Activated CD4-positive, alpha-beta T cell treated with anti-CD3 and anti-CD28 coated beads, Interleukin-2, Interleukin-4, amounts not matched to agents 100 ng/mL and 50 ng/mL, durations not matched to agents 16 hours and 8 hours (primary cell): ENCODE results near the gene ANKRD36C.
A peak's percentile ranks its signal among the peaks of the same experiment; 100 is the strongest.
"Not testable (repeated sequence)": the region's sequence is repeated elsewhere in the genome, so short reads cannot be mapped to it uniquely, and the experiment has no call there.

Experiments
- DNase-seq: peaks from one replicate; pipeline ENCODE4 v3.0.0-alpha.2; 2020; ENCODE audit warnings: low spot score

ANKRD36C gene

DNA sequence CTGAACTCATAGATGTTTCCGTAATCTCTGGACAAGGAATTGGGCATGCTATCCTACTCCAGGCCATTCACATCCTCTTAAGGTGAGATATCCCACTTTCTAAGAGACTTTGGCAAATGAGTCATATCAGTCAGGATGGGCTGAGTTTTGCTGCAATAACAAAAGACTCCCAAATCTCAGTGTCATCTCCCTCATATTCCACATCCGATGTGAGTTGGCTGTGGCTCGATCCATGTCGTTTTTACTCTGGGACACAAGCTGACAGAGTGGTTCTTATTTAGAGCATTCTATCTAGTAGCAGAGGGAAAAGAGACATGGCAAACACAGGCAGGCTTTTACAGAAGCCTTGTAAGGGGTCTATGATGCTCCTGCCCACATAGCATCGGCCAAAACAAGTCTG, 14.6 kb upstream of the ANKRD36C start:
- not testable (repeated sequence) for DNase-seq

DNA sequence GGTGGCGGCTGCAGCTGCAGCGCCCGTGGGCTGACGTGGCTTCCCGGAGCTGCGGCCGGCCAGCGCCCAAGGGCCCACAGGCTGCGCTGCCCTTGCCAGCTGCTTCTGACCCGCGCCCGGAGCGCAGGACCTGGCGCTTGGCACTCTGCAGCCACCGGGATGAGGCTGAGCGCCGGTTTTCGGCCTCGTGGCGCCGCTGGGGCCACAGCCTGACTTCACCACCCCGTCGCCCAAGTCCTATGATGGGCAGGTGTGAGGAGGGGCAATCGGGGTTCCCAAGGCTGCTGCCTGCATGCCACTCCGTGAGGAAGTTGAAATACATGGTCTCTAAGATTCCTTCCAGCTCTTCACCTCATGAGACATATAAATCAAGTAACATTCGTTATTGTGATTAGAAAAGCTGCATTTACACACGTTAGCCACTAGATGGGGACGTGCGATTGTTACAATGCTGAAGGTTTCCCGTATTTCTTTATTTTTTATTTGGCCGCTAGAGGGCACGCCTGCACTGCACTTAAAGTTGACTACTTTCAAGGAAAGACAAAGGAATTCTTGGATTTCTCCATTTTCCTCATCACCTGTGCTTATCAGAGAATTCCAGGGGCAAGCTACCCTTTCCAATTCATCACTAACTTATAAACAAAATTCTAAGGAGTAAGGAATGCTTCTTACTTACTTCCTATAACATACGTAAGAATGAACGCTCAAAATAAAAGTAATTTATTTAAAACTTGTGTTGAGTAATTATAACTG, 1.1 kb upstream of the ANKRD36C start:
- peak; percentile 66 for DNase-seq

GRCh38 chr2:95992102-95992501, 478 bp upstream of the ANKRD36C start:
- peak; percentile 19 for DNase-seq

GRCh38 chr2:95990884-95991283, 740 bp downstream of the ANKRD36C start:
- DNase-seq = not testable (repeated sequence)

GRCh38 chr2:95951662-95952061, 40.0 kb downstream of the ANKRD36C start:
- DNase-seq = not testable (repeated sequence)

DNA sequence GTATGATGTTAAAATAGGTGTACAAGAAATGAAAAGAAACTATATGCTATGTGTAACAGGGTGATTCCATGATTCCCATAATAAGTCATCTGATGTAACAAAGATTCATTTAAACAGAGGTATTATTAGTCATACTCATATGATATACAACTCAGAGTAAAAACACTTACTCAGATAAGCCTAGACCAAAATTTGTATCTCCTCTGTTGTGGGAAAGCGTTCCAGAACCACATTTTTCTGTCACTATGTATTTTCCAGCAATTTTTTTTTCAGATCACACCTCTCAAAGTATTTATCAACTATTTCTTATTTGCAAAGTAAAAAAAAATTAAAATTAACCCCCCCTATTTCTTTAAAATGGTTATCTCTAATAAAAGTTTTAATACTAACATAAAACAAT, 43.6 kb downstream of the ANKRD36C start:
- not testable (repeated sequence) for DNase-seq

DNA sequence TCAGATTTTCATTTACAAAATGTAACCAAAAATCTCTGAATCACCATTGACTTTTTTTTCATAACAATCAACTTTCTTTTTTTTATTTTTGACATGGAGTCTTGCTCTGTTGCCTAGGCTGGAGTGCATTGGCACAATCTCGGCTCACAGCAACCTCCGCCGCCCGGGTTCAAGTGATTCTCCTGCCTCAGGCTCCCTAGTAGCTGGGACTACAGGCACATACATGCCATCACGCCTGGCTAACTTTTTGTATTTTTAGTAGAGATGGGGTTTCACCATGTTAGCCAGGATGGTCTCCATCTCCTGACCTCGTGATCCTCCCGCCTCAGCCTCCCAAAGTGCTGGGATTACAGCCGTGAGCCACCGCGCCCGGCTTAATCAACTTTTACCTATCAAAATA, 51.7 kb downstream of the ANKRD36C start:
- DNase-seq = not testable (repeated sequence)

- DNase-seq = not testable (repeated sequence)
Observed at GRCh38 chr2:95930740-95931139, 60.9 kb downstream of the ANKRD36C start.

DNA sequence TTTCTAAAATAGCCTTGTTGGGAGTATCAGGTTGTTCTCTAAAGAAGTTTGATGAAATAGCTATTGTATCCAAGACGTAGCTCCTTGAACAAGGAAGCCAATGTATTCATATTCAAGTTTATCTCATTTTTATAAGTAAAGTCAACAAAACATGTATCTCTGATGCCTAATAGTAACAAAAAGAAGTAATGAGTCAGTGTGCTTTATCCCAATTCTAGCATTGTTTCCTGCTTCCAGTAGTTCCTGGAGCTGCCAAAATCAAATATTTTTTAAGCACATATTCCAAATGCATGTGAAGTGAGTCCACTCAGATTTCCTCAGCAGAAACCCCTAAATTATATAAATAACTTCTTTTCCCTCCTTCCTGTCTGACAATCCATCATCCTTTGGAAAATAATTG, 74.6 kb downstream of the ANKRD36C start:
- DNase-seq = not testable (repeated sequence)

- not testable (repeated sequence) for DNase-seq
Observed at GRCh38 chr2:95915131-95915530, 76.5 kb downstream of the ANKRD36C start.

DNA sequence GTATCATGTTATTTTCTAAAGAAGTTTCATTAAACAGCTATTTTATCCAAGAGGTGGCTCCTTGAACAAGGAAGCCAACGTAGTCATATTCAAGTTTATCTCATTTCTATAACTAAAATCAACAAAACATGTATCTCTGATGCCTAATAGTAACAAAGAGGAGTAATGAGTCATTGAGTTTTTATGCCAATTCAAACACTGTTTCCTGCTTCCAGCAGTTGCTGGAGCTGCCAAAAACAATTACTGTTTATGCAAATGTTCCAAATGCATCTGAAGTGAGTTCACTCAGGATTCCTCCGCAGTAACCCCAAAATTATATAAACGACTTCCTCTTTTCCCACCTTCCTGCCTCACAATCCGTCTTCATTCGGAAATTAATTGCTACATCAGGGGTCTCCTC, 80.2 kb downstream of the ANKRD36C start:
- DNase-seq = not testable (repeated sequence)

- not testable (repeated sequence) for DNase-seq
Observed at GRCh38 chr2:95894443-95894842, 97.2 kb downstream of the ANKRD36C start.

DNA sequence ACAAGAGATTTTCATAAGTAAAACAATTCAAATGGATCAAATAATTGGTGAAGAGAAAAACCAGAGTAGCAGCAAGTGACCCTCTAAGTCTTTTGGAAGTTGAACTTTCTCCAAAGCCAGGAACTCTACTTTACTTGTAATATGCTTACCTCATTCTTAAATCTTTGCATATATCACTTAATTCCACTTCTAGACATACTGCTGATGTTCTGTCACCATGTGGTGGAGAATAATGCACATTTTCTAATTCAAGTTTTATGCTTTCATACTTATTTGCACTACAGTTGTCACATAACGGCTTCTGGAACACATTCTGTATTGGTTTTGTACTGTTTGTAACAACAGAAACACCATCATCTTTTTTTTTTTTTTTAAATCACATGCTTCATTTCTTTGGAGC, 123.7 kb downstream of the ANKRD36C start:
- not testable (repeated sequence) for DNase-seq

DNA sequence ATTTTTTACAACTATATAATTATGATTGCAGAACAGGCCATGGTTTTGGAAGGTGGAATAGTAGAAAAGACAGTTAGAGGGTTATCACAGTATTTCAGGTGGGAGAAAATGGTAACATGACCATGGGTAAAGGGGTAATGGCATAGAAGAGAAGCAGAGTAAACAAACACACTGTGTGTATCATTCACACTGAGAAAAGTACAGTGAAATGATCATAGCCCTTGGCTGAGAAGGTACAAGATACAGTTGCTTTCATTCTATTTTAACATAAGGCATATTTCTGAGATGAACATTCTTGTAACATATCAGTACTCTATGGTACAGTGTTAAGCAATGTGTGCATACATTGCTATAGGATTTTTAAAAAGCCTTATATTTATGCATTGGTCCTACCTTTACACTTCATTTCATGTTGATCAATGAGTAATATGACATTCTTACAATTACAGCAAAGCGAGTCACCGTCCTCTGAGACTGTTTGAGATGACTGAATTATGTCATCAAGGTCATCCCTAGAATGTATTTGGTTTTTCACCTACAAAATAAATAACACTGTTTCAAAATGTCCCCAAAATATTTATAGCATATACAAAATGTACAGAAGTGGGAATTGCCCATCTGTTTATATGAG, 124.5 kb downstream of the ANKRD36C start:
- not testable (repeated sequence) for DNase-seq

DNA sequence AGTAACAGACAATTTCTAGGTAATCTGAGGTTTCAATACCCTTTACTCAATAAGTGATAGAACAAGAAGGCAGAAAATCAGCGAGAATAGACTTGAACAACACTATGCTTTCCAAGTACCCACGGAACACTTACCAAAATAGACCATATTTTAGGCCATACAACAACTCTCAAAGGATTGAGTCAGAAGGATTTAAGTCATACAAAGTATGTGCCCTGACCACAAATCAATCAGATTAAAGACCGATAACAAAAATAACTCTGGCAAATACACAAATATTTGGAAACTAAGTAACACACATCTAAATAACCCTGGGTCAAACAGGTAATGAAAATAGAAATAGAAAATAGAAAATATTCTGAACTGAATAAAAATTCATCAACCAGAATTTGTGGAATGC, 129.5 kb downstream of the ANKRD36C start:
- DNase-seq = not testable (repeated sequence)

- no peak for DNase-seq
Observed at GRCh38 chr2:95836151-95836550, 155.5 kb downstream of the ANKRD36C start.

GRCh38 chr2:95834077-95835013, 157.3 kb downstream of the ANKRD36C start:
- not testable (repeated sequence) for DNase-seq

GRCh38 chr2:95824218-95824617, 167.4 kb downstream of the ANKRD36C start:
- DNase-seq = not testable (repeated sequence)

- DNase-seq = not testable (repeated sequence)
Observed at GRCh38 chr2:95817521-95817920, 174.1 kb downstream of the ANKRD36C start.

DNA sequence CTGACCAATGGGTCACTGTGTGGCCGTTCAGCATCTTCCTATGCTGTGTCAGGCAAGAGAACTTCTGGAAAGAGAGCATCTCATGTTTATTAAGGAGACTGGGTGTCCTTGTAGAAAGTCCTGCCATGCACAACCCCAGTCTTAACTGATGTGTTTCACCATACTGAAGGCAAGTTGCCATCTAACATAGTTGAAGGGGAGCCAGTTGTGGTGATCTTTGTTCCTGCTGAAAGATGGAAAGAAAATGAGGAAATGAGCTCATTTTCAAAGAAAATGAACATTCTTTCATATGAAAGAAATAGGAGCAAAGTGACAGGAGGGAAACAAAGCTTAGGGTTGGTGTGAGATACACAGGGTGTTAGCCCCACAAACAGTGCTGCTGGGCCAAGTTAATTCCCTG, 178.3 kb downstream of the ANKRD36C start:
- not testable (repeated sequence) for DNase-seq

- no peak for DNase-seq
Observed at GRCh38 chr2:95799892-95800291, 191.7 kb downstream of the ANKRD36C start.

DNA sequence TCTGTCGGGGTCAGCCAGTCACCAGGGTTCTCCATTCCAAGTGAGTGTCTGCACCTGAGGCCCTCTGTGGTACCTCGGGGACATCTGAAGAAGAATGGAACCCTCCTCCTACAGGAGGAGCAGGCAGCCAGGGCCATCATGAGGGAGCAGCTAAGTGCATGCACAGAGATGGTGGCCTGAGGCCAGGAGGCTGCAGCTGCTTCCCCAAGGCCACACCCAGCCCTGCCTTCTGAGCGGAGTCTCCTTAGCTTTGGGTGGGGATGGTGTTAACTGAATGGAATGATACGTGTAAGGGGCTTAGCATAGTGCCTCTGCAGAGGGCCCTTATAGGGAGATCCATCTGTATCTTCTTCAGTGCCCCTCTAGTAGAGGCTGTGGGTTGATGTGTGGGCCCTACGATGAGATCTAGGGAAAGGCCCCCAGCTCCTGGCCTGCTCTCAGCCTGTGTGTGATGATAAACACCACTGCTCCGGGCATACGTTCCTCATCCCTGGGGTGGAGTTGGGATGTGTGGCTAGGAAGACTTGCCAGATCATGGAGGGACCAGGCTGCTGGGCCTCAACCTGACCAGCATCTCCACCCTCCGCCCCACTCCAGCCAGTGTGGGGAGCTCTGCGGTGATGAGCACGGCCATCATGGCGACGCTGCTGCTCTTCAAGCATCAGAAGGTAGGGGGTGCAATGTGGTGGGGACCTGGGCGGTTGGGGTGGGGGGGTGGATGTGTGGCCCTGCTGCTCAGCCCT, 192.3 kb downstream of the ANKRD36C start:
- DNase-seq = not testable (repeated sequence)
